Measurements from ENCODE around the gene HDAC4.

Gene HDAC4

DNA sequence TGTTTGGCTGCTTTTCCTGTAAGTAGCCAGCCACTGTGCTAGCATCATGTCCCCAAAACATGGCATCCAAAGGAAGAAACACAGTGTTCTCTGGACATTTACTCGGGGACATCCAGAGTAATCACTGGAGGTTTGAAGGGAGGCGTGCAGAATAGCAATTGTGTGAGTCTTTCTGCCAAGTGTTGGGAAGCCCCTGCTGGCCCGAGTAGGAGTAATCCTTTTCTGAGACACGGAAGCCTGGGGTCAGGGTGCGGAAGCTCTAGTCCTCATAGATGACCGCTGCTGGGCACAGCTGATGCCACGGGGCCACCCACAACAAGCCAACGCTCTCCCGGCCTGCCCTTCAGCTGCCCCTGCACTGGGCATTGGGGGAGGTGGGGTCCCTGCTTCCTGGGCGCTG, 24.8 kb upstream of the HDAC4 start:
- in situ Hi-C loops (cut with MboI; ENCODE audit: low sequenced_read_pairs, unreplicated experiment): no loop called here
- DNase-seq (ENCODE audit: low spot score): no peak
- TF ChIP-seq, protein P1, sequence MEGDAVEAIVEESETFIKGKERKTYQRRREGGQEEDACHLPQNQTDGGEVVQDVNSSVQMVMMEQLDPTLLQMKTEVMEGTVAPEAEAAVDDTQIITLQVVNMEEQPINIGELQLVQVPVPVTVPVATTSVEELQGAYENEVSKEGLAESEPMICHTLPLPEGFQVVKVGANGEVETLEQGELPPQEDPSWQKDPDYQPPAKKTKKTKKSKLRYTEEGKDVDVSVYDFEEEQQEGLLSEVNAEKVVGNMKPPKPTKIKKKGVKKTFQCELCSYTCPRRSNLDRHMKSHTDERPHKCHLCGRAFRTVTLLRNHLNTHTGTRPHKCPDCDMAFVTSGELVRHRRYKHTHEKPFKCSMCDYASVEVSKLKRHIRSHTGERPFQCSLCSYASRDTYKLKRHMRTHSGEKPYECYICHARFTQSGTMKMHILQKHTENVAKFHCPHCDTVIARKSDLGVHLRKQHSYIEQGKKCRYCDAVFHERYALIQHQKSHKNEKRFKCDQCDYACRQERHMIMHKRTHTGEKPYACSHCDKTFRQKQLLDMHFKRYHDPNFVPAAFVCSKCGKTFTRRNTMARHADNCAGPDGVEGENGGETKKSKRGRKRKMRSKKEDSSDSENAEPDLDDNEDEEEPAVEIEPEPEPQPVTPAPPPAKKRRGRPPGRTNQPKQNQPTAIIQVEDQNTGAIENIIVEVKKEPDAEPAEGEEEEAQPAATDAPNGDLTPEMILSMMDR (IDR thresholded peaks at IDR 0.05; ENCODE audit: borderline replicate concordance, control extremely low read depth, extremely low read depth, insufficient read depth, missing control alignments): no peak

DNA sequence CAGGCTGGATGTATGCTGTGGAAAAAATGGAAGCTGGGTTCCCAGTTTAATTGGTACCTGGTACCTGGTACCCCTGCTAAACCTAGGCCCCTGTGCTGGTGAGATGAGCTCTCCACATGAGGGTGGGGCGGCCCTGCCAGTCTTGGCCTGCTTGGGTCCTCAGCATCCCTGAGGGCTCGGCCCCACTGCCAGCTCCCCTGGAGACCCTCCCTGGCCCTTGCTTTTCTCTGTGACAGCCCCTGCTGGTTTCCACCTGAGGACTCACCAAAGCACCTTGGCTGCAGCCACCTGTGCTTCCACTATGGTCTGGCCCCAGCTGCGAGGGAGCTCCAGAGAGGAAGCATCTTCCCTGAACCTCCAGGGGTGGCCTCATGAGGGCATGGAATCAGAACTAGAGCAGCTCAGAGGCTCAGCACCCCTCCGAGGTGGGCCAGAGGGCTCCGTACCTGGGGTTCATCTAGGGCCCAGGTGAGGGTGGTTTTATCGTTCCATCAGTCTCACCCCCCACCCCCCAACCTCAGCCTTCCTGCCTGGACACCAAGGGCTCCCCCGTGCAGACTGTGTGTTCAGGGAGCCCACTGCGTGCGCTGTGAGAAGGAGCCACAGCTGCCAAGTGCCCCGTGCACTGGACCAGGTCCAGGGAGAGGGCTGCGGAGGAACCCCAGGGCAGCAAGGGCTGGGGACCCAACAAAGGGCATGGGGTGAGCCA, 23.7 kb upstream of the HDAC4 start:
- TF ChIP-seq, protein P1 (IDR thresholded peaks at IDR 0.05; ENCODE audit: borderline replicate concordance, control extremely low read depth, extremely low read depth, insufficient read depth, missing control alignments): no peak
- in situ Hi-C loops (cut with MboI; ENCODE audit: low sequenced_read_pairs, unreplicated experiment): no loop called here
- no peak for DNase-seq (ENCODE audit: low spot score)

DNA sequence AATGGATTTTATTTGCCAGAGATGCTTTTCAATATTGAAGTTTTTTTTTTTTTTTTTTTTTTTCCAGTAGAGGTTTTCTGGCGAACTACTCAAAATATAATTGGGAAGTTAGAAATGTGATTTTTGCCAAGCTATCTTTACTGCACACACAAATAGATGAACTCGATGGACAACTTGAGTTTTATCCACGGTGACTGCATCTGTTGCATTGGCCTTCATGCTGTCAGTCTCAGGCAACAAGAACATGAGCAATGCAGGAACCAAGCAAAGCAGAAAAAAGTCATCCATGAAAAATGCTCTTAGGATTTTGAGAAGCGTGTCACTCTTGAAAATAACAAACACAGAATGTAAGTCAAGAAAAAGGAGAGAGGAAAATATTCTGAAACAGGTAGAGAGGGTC, 22.7 kb upstream of the HDAC4 start:
- no peak for DNase-seq (ENCODE audit: low spot score)
- in situ Hi-C loops (cut with MboI; ENCODE audit: low sequenced_read_pairs, unreplicated experiment): no loop called here
- TF ChIP-seq, protein P1 (IDR thresholded peaks at IDR 0.05; ENCODE audit: borderline replicate concordance, control extremely low read depth, extremely low read depth, insufficient read depth, missing control alignments): no peak

DNA sequence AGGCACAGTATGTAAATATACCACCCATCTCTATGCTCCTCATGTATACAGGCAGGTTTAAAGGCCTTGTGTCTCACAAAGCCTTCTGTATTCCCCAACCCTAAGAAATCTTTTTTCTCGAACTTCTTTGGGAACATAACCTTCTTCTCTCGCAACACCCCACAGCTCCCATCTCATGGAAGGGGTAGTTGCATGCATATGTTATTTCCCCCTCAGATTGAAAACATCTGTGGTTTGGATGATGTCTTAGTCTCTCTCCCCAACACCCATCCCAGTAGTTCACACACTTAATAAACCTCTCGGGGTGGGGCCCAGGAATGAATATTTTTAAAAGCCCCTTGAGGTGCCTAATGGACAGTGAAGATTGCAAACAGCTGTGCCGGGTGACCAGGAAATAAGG, 21.0 kb upstream of the HDAC4 start:
- TF ChIP-seq, protein P1 (IDR thresholded peaks at IDR 0.05; ENCODE audit: borderline replicate concordance, control extremely low read depth, extremely low read depth, insufficient read depth, missing control alignments): no peak
- no peak for DNase-seq (ENCODE audit: low spot score)
- in situ Hi-C loops (cut with MboI; ENCODE audit: low sequenced_read_pairs, unreplicated experiment): no loop called here

DNA sequence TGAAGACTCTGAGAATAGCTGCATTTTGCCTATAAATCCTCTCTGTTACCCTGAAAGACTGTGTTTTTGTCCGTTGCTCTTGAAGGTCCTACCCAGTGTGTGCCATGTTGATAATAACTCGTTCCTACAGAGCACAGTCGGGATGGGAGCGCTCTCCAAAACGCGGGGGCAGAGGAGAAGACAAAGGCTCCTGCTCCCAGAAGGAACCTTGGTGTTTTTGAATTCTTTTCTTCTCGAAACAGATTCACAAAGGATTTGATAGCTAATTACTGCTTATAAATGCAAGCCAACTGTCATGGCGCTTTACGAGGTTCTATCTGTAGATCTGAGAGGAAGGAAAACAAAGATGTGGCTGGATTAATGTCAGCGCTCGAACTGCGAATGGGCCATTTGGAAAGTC, 19.3 kb upstream of the HDAC4 start:
- TF ChIP-seq, protein P1 (IDR thresholded peaks at IDR 0.05; ENCODE audit: borderline replicate concordance, control extremely low read depth, extremely low read depth, insufficient read depth, missing control alignments): no peak
- in situ Hi-C loops (cut with MboI; ENCODE audit: low sequenced_read_pairs, unreplicated experiment): no loop called here

DNA sequence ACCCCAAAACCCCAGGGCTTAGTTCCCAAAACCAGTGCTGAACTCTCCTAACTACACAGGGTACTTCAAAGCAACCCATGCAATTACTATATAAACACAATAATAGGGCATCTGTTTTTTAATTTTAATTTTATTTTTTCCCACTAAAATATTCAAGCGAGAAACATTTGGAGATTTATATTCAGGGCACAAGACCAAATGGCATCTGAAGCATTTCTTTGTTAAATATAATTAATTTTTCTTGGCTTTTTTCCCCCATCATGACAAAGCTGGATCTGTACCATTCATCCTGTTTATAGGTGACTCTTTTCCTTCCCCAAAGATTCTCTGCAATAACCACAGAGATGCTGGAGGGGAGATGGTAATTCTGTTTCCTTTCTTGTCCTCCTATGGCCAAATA, 18.1 kb upstream of the HDAC4 start:
- in situ Hi-C loops (cut with MboI; ENCODE audit: low sequenced_read_pairs, unreplicated experiment): no loop called here
- TF ChIP-seq, protein P1 (IDR thresholded peaks at IDR 0.05; ENCODE audit: borderline replicate concordance, control extremely low read depth, extremely low read depth, insufficient read depth, missing control alignments): no peak
- no peak for DNase-seq (ENCODE audit: low spot score)

More for the DNA sequence above, 19.3 kb upstream of the HDAC4 start:
- no peak for DNase-seq (ENCODE audit: low spot score)

Measured in GM13976 (cell line).